Esophagus squamous epithelium (tissue), 4 donors: ENCODE data around the gene WDR18.

ENCODE experiments used
- POLR2A ChIP-seq, 4 donors: fragments of 450-650 bp; IDR thresholded peaks; one replicate each; pipeline ENCODE4 v1.6.1; 2017; ENCODE audit warnings: antibody characterized with exemption in 4 of 4, mild to moderate bottlenecking in 4 of 4, moderate library complexity in 3 of 4
- TF ChIP-seq, protein P1 (sequence below), 6 experiments: fragments of 450-650 bp in 4 of 6; fragments of 200-600 bp in 2 of 6; sonication (generic) in 2 of 6; IDR thresholded peaks; one replicate each; pipeline ENCODE4 v1.5.1; 2016 to 2019; ENCODE audit warnings: antibody characterized with exemption in 6 of 6, mild to moderate bottlenecking in 4 of 6, moderate library complexity in 4 of 6

GRCh38 chr19:1000591-1001537, 16.7 kb downstream of the WDR18 start:
- TF ChIP-seq, protein P1, sequence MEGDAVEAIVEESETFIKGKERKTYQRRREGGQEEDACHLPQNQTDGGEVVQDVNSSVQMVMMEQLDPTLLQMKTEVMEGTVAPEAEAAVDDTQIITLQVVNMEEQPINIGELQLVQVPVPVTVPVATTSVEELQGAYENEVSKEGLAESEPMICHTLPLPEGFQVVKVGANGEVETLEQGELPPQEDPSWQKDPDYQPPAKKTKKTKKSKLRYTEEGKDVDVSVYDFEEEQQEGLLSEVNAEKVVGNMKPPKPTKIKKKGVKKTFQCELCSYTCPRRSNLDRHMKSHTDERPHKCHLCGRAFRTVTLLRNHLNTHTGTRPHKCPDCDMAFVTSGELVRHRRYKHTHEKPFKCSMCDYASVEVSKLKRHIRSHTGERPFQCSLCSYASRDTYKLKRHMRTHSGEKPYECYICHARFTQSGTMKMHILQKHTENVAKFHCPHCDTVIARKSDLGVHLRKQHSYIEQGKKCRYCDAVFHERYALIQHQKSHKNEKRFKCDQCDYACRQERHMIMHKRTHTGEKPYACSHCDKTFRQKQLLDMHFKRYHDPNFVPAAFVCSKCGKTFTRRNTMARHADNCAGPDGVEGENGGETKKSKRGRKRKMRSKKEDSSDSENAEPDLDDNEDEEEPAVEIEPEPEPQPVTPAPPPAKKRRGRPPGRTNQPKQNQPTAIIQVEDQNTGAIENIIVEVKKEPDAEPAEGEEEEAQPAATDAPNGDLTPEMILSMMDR (IDR thresholded peaks at IDR 0.05) = no peak
- TF ChIP-seq POLR2A (IDR thresholded peaks at IDR 0.05) = no peak
